EL (cell line): ENCODE data around the gene BSG.
A peak's percentile ranks its signal among the peaks of the same experiment; 100 is the strongest.

ENCODE experiments used
- DNase-seq: peaks from one replicate; pipeline ENCODE4 v3.0.0-alpha.2; 2016

Gene BSG

DNA sequence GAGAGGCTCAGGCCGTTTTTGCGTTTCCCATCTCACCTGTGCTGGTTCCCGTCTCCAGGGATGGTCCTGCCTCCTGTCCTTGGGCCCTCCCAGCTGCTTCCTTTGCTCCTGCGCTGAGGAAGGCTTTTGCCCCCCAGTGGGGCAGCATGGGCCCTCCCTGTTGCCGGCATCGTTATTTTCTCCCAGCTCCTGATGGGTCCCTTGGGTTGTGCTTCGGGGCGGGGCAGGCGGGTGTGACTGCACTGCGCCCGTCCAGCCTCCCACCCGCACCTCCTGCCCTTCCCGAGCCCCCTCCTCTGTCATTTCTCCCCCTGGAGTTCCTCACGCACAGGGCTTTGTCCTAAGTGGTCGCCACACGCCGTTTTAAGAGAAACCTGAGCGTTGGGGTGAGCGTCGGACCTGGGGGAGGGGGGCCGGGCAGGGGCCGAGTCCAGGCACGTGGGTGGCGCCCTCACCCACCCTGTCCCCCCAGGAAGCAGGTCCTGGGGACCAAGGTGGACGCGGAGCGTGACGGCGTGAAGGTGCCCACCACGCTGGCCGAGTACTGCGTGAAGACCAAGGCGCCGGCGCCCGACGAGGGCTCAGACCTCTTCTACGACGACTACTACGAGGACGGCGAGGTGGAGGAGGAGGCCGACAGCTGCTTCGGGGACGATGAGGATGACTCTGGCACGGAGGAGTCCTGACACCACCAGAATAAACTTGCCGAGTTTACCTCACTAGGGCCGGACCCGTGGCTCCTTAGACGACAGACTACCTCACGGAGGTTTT is 31.3 kb upstream of the BSG start:
- DNase-seq = no peak

DNA sequence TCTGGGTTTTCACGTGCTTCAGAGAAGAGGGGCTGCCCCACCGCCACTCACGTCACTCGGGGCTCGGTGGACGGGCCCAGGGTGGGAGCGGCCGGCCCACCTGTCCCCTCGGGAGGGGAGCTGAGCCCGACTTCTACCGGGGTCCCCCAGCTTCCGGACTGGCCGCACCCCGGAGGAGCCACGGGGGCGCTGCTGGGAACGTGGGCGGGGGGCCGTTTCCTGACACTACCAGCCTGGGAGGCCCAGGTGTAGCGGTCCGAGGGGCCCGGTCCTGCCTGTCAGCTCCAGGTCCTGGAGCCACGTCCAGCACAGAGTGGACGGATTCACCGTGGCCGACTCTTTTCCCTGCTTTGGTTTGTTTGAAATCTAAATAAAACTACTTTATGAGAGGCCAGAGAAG is 30.7 kb upstream of the BSG start:
- no peak for DNase-seq

DNA sequence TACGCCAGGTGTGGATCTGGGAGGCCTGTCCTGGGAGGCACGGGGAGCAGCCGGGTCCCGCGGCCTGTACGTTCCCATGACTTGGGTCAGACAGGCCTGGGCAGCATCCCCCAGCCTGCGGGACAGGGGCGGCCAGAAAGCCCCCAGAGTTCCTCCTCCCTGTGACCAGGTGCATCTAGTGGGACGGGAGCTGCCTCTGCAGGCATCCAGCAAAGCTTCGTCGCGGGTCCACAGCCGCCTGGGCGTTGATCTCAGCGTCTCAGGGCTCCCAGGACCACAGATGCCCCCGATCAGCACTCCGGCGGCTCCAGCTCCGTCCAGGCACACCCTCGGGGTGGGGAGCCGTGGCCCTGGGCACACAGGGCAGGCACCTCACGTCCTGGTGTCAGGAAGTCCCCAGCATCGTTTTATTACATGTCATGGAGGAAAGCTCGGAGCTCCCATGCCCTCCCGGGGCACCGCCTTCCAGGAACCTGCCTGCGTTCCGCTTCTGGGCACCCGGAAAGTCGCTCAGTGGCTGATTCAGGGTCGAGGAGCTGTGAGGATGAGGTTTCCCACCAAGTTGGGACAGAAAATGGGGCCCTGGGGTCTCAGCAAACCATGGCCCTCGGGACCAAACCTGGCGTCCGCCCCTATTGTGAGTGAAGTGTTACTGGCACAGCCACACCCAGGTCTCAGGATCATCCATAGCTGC is 30.1 kb upstream of the BSG start:
- DNase-seq = no peak

DNA sequence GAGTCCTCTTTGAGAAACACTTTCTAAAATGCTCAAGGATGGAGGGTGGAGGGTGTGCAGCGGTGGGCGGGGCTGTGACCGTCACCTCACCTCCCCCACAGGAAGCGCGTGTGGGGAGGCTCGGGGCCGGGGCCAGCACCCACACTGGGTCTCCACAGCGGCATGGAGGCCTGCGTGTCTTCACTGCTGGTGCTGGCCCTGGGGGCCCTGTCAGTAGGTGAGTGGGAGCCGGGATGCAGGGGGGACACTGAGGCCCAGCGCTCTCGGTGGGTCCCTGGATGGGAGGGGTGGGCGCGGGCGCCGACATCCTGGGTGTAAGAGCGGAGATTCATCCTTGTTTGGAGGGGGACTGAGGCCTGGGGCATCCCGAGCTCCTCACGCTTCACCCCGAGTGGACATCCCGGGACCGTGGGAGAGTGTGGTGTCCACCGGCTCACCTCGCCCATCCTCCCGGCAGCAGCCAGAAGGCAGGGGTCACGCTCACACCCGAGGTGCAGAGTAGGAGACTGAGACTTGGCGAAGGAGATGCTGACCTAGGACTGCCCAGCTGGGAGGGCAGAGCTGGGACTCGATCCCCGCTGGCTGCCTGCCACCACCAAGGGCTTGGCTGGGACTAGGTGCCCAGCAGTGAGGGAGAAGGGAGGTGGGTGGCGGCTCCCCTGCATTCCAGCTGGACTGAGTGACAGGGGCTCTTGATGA is 28.3 kb upstream of the BSG start, which contains the start of gene GZMM:
TSS of gene GZMM (plus strand) at position 144 of the 699 bp plus-strand sequence. CDS start at position 163, 19 bp downstream.
- no peak for DNase-seq

DNA sequence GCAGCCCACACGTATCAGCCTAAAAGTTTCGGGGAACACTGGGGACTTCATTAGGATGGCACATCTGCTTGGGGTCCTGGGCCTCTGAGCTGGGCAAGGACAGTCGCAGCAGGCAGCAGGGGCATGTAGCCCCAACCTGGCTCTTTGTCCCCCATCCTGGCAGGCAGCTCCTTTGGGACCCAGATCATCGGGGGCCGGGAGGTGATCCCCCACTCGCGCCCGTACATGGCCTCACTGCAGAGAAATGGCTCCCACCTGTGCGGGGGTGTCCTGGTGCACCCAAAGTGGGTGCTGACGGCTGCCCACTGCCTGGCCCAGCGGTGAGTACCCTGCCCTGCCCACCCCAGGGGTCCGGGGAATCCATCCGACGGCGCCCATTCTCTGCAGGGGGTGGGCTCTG is 25.3 kb upstream of the BSG start:
- no peak for DNase-seq

DNA sequence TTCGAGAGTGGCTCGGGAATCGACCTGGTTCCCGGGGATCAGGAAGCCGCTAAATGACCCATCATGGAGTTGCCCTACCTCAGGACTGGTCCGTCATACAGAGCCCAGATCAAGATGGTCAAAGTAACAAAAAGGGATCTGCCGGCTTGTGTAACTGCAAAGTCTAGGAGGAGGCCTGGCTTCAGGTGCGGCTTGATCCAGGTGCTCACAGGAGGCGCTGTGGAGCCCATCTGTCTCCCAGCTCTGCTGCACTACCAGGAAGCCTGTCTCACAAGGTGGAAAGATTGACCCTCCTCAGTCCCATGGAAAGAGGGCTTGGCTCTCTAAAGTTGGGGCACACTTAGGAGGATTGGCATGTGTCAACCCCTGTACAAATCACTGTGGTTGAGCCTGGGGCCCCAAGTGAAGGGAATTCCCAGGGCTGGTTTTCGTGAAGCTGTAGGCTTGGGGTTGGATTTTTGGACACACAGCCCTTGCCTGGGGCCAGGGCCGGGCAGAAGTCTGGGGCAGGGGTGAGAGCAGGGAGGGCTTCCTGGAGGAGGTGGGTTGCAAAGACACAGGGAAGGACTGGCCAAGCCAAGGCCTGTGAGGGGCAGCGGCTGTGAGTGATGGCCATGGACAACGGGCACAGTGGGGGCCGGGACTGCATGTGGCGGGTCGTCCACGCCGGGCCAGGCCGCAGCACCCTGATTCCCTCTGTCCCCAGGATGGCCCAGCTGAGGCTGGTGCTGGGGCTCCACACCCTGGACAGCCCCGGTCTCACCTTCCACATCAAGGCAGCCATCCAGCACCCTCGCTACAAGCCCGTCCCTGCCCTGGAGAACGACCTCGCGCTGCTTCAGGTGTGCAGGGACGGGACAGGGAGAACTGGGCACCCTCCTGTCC is 24.3 kb upstream of the BSG start:
- no peak for DNase-seq

DNA sequence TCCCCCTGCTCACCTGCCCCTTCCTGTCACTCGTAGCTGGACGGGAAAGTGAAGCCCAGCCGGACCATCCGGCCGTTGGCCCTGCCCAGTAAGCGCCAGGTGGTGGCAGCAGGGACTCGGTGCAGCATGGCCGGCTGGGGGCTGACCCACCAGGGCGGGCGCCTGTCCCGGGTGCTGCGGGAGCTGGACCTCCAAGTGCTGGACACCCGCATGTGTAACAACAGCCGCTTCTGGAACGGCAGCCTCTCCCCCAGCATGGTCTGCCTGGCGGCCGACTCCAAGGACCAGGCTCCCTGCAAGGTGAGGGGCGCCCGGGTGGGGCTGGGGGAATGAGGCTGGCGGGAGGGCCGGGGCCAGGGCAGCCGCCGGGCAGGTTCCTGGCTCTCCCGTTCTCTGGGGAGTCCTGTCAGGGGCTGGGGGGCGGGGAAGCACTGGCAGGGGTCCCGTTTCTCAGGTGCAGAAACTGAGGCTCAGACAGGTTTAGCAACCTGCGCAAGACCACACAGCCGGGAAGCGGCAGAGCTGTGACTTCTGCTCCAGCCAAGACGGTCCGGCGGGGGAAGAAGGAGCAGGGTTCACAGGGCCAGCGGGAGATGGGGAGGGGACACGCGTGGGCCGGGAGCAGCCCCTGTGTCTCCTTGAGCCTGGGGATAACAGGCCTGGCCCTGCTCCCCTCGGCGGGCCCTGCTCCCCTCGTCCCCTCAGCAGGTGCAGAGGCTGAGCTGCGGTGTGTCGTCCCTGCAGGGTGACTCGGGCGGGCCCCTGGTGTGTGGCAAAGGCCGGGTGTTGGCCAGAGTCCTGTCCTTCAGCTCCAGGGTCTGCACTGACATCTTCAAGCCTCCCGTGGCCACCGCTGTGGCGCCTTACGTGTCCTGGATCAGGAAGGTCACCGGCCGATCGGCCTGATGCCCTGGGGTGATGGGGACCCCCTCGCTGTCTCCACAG is 23.2 kb upstream of the BSG start:
- no peak for DNase-seq

DNA sequence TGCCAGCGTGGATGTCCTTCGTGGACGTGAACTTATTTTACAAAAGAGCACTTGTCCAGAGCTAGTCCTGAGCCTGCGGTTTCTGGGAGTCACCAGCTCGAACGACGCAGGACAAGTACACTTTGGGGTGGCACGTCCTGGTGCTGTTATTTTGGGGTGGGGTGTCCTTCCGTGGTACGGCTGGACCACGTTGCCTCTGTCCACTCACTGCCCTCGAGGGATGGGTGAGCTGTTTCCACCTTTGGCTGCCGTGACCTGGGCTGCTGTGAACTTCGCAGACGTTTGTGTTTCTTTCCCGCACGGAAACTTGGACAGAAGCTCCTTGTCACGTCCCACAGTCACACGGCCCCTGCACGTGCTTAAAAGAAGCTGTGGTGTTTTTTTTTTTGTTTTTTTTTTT is 17.6 kb upstream of the BSG start:
- no peak for DNase-seq

DNA sequence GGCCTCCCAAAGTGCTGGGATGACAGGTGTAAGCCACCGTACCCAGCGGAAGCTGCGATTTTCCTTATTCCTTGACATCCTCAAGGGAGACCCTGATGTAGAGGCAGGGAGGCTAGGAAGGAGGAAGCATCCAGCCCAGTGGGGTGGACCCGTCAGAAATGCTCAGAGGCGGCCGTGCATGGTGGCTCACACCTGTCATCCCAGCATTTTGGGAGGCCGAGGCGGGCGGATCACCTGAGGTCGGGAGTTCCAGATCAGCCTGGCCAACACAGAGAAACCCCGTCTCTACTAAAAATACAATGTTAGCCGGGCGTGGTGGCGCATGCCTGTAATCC is 17.0 kb upstream of the BSG start:
- no peak for DNase-seq

DNA sequence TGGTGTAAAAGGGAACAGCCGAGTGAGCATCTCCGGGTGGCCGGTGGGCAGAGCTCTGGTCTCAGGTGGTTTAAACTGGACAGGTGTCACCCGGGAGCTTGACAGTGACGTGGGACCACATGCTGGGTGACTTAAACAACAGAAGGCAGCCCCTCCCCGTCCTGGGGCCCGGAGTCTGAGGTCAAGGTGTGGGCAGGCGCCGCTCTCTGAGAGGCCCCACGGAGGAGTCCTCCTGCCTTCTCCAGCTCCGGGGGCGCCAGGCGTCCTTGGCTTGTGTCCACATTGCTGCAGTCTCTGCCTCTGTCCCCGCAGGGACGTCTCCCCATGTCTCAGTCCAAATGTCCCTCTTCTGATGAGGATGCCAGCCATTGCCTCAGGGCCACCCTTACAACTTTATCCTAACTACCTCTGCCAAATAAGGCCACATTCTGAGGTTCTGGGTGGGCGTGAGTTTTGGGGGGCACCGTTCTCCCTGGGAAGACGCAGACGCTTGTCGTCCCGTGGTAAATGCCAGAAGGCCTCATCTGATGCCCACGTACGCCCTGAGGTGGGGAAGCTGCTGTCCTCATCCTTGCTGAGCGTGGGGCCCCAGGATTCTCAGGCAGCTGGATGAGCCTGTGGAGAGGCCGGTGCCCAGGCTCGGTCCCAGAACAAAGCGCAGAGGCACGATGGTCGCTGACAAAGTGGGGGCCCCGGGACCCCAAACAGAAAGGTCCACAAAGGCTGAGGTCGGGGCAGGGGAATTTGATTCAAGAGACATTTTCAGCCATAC is 15.6 kb upstream of the BSG start:
- no peak for DNase-seq

DNA sequence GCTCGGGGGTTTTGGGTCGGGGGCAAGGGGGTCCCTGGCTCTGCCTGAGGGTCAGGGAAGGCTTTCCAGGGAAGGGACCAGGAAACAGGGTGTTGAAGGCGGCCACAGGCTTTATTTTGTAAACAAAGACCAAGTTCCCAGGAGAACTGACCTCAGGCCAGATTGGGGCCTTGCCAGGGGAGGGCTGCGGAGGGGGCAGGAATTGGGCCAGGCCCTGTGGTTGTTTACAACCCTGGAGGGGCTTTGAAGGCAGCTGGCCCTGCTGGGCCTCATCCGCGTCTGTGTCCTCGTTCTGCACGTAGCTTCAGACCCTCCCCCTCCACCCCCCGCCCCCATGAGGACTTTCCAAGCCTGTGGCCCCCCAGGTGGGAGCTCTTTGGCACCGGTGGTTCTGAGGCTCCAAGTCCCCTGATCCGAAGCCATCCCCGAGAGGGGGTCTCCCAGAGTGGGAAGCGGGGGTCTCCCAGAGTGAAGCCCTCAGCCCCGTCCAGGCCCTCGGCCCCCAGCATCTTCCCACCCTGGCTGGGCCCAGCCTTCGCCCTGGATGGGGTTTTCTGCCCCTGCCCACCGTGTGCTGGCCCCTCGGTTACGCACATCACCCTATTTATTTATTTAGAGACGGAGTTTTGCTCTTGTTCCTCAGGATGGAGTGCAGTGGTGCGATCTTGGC is 13.5 kb upstream of the BSG start:
- no peak for DNase-seq

DNA sequence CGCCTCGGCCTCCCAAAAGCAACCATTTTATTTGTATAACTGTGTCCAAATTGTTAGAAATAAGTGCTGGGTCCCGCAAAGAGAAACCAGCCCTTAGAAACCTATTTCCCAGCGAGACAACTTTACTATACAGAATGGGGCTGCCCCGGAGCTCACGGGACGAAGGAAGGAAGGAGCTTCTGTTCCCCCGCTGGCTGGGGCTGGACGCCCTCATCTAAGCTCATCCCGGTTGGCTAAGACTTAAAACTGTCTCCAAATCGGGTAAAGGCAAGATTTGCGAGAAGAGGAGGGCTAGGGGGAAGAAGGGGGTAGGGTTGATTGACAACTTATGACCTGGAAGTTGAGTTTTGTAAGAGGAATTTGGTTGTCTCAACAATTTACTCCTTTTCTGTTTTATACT is 12.3 kb upstream of the BSG start:
- DNase-seq = no peak

DNA sequence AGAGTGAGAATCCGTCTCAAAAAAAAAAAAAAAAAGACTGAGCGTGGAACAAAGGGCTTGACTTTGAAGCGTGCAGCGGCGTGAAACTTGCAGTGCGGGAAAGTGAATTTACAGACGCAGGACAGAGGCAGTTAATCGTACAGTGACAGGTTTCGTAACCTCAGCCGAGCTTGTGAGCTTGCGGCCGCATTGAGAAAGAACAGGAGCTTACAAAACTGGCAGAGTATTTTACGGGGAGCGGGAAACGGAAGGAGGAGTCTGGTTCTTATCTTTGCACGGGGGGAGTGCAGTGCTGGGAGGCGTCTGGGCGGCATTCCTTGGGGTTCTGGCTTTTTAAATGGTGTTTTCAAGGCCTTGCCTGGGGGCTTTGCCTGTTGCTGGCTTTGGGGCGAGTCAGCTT is 6.0 kb upstream of the BSG start:
- DNase-seq = peak; percentile 71

DNA sequence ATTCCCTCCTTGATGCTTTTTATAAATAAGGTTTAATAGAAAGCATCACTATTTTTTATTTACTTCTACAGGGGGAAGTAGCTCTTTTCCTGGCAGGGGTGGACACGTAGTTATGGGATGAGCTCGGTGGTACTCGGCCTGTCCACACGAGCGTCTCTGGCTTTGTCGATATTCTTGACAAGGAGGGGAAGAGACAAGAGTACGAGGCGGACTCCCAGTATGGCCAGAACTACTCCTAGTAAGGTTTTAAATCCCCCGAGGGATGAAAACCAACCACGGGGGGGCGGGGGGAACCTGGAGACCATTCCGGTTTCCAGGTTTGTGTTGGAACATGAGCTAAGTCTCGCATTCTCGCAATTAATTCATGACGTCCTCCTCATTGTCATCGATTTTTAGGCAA is 5.6 kb upstream of the BSG start:
- no peak for DNase-seq

DNA sequence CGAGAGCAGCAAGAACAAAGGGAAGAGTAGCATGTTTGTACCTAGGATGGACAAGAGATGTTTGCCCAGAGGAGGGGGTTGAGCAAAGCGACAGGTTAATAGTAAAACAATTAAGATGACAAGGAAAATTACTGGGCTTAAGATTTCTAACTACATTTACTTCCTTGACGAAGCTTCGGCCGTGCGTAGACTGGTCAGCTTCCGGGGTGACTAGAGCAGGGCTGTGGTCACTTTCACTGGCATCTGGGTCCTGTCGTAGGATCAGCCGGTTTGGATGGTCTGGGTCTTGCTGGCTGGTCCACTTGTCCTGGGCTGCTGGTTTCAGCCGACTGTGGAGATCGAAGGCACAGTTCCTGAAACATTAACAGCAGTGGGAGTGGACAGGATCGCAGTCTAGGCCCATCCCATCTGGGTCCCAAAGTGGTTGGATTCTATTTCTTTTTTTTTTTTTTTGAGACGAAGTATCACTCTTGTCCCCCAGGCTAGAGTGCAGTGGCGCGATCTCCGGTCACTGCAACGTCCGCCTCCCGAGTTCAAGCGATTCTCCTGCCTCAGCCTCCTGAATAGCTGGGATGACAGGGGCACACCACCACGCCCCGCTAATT is 5.0 kb upstream of the BSG start:
- DNase-seq = no peak

DNA sequence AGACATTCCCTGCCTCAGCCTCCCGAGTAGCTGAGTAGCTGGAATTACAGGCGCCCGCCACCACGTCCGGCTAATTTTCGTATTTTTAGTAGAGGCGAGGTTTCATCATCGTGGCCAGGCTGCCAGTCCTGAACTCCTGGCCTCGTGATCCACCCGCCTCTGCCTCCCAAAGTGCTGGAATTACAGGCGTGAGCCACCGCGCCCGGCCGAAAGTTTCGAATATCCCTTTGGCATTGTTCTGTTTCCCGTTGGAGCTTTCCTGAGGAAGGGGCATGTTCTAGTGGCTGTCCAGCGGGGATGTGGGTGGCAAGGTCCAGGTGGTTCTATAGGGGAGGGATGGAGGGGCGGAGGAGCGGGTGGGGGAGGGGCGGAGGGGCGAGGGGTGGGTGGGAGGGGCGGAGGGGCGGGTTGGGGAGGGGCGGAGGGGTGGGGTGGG is 2.1 kb upstream of the BSG start:
- no peak for DNase-seq

DNA sequence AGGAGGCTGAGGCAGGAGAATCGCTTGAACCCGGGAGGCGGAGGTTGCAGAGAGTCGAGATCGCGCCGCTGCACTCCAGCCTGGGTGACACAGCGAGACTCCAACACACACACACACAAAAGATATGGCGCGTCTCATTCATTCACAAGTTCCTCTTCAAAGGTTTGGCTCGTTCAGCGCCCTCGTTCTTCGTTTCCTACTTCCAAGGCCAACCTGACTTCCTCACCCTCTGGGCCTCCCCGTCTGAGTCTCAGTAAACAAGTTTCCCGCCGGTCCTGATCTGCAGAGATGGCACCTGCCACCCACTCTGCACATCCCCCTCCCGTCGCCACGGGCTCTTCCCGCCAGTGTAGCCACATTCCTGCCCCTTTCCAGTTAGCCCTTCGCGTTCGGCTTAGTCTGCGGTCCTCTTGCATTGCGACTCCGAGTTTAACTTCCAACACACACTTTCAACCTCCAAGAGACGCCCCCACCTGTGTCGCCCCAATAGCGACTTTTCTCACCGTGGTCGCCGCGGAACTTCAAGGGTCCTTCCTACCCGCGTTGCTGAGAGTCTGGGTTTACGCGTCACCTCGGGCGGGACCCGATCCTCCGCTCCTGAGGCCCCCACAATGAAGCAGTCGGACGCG is 1.3 kb upstream of the BSG start:
- DNase-seq = peak; percentile 53

DNA sequence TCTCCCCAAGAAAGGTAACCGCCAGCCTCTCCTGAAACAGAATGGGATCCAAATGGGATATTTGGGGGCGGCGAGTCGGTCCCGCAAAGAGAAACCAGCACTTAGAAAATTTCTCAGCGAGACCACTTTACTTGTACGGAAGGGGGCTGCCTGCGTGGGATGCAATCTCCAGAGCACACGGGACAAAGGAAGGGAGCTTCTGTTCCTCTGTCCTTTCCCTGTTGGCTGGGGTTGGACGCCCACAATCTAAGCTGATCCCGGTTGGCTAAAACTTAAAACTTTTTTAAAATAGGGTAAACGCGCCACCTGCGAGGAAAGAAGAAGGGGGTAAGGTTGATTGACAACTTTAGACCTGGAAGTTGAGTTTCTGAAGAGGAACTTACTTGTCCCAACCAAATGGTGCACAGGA is 826 bp upstream of the BSG start:
- DNase-seq = peak; percentile 50

DNA sequence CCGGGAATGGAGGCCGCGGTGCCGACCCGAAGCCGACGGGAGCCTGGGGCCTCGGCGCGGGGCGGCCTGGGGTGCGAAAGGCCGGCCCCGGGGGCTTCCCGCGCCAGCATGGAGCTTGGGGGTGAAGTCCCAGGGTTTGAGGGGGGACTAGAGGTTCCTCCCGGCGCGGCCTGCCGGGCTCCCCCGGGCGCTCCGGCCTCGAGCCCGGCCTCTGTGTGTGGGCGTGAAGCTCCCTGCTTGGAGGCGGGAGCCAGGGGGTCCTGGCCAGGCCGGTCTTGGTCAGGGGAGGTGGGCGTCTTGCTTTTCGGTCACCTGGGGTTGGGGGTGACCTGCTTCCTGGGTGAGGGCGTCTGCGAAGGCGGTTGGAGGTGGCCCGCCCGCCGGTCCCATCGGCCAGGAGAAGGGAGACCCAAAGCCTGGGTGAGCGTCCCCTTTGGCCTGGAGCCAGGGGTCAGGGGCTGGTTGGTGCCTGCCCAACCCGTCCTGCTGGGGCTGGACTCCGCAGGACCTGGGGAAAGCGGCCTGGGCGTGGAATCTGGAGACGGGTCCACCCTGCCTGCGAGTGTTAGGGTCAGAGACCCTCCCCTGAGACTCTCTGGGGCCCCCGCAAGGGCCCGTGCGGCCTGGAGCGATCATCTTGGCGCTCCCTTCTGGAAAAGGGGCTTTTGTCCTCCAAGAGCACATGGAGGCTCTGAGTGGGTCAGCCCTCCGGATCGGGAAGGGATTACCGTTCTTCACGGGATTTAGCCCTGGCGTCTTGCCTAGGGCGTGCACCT is 535 bp downstream of the BSG start:
- DNase-seq = peak; percentile 64
